ENCODE measurements around the gene CAMKV. TPM values are rescaled to one million over a fixed set of nuclear protein-coding genes. Genes with fewer than 3 reads are reported as not detected.

CAMKV gene
- polyA plus RNA-seq, 1 donor (not counting 4 experiments of a cell fraction or from before 2014, with no cell fraction given): not detected

DNA sequence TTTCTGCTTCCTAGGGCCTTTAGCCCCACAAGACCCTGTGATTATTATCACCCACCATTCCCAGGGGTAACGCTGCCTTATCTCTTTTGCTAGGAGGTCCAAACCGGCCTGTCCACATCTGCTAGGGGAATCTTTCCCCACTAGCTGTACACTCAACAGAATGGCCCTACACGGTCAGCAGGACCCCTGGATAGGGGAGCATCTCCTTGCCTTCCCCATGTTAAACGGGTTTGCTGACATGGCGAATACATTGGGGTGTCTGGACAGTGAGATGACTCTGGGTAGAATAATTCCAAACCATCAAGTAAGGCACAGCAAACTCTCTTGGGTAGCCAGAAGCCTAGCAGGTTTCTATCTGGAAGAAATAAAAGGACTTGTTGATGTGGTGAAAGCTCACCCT lies 14.0 kb downstream of the CAMKV start:
- Histone ChIP-seq H3K36me3 (ENCODE audit: control insufficient read depth in 2 of 2, extremely low read depth in 1 of 2, insufficient read depth in 2 of 2, low read length in 2 of 2) (no peaks in the 10 kb centered on the region), H3K4me2 (ENCODE audit: control insufficient read depth, extremely low read depth, insufficient read depth, low read depth, low read length) (peak overlapping the region; percentile 99), H3K4me1 (ENCODE audit: control insufficient read depth, extremely low read depth, insufficient read depth, low read length) (peaks cover 14% of the 10 kb centered on the region), H2AFZ (ENCODE audit: control insufficient read depth, low read length) (peak overlapping the region; percentile 99), H3K9me1 (ENCODE audit: control insufficient read depth, extremely low read depth, insufficient read depth, low read length) (no peaks in the 10 kb centered on the region), H4K20me1 (ENCODE audit: control insufficient read depth, extremely low read depth, insufficient read depth, low read length) (no peaks in the 10 kb centered on the region), H3K9me3 (ENCODE audit: control insufficient read depth, low read depth, low read length) (no peaks in the 10 kb centered on the region), H3K79me2 (ENCODE audit: control insufficient read depth, insufficient read depth, low read length) (peaks cover 13% of the 10 kb centered on the region), H3K4me3 (ENCODE audit: control insufficient read depth in 2 of 3, extremely low read depth in 1 of 3, insufficient read depth in 2 of 3, low read depth in 1 of 3, low read length in 3 of 3) (peak overlapping the region; percentile 71 to 94 (median 93)), H3K27me3 (ENCODE audit: control insufficient read depth, extremely low read depth, insufficient read depth, low read length) (no peaks in the 10 kb centered on the region), H3K9ac (ENCODE audit: control insufficient read depth, extremely low read depth, insufficient read depth, low read length) (peak overlapping the region; percentile 77), H3K27ac (ENCODE audit: control insufficient read depth, insufficient read depth, low read length) (peak overlapping the region; percentile 61)
- FAIRE-seq (no peak), DNase-seq (ENCODE audit: low read depth, low spot score) (no peak)
- TF ChIP-seq, protein P1, sequence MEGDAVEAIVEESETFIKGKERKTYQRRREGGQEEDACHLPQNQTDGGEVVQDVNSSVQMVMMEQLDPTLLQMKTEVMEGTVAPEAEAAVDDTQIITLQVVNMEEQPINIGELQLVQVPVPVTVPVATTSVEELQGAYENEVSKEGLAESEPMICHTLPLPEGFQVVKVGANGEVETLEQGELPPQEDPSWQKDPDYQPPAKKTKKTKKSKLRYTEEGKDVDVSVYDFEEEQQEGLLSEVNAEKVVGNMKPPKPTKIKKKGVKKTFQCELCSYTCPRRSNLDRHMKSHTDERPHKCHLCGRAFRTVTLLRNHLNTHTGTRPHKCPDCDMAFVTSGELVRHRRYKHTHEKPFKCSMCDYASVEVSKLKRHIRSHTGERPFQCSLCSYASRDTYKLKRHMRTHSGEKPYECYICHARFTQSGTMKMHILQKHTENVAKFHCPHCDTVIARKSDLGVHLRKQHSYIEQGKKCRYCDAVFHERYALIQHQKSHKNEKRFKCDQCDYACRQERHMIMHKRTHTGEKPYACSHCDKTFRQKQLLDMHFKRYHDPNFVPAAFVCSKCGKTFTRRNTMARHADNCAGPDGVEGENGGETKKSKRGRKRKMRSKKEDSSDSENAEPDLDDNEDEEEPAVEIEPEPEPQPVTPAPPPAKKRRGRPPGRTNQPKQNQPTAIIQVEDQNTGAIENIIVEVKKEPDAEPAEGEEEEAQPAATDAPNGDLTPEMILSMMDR (optimal IDR thresholded peaks at IDR 0.05 in 1 of 3, IDR thresholded peaks at IDR 0.05 in 1 of 3, conservative IDR thresholded peaks at IDR 0.05 in 1 of 3; ENCODE audit: extremely low read depth in 1 of 3, insufficient read depth in 2 of 3, low read length in 3 of 3): no peak
- TF ChIP-seq EZH2 (IDR thresholded peaks at IDR 0.05; ENCODE audit: low read length): no peak
- dilution Hi-C loops (cut with MboI; ENCODE audit: extremely low pct_ligation_motif_present, low sequenced_read_pairs): loop anchor here (25.0 kb wide), 2 partner anchors 107 to 118 kb away; no protein-coding TSS in a partner anchor

DNA sequence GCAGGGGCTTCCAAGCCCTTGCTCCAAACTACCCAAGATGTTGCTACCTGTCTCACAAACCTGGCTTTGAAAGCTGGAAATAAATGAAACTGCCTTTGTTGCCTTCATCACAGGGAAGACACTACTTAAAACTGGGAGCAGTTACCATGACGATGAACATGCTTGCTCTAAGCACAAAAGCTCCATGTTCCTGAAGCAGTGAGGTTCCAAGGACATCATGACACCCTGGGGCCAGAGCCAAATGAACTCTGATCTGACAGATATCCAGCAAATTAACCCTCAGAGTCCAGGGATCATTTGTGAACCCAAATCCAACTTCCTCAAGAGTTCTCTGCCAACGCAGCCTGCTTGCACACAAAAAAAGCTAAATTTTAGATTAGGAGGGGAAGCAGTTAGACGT lies 24.0 kb downstream of the CAMKV start:
- TF ChIP-seq EZH2 (IDR thresholded peaks at IDR 0.05; ENCODE audit: low read length): no peak
- TF ChIP-seq, protein P1 (optimal IDR thresholded peaks at IDR 0.05 in 1 of 3, IDR thresholded peaks at IDR 0.05 in 1 of 3, conservative IDR thresholded peaks at IDR 0.05 in 1 of 3; ENCODE audit: extremely low read depth in 1 of 3, insufficient read depth in 2 of 3, low read length in 3 of 3): no peak
- Histone ChIP-seq H4K20me1 (ENCODE audit: control insufficient read depth, extremely low read depth, insufficient read depth, low read length) (no peaks in the 10 kb centered on the region), H3K9ac (ENCODE audit: control insufficient read depth, extremely low read depth, insufficient read depth, low read length) (no peak overlapping the region), H2AFZ (ENCODE audit: control insufficient read depth, low read length) (no peak overlapping the region), H3K9me3 (ENCODE audit: control insufficient read depth, low read depth, low read length) (no peaks in the 10 kb centered on the region), H3K36me3 (ENCODE audit: control insufficient read depth in 2 of 2, extremely low read depth in 1 of 2, insufficient read depth in 2 of 2, low read length in 2 of 2) (peaks cover 0 to 8% of the 10 kb centered on the region in 2 experiments), H3K4me3 (ENCODE audit: control insufficient read depth in 2 of 3, extremely low read depth in 1 of 3, insufficient read depth in 2 of 3, low read depth in 1 of 3, low read length in 3 of 3) (no peak overlapping the region), H3K9me1 (ENCODE audit: control insufficient read depth, extremely low read depth, insufficient read depth, low read length) (no peaks in the 10 kb centered on the region), H3K27ac (ENCODE audit: control insufficient read depth, insufficient read depth, low read length) (no peak overlapping the region), H3K79me2 (ENCODE audit: control insufficient read depth, insufficient read depth, low read length) (no peaks in the 10 kb centered on the region), H3K27me3 (ENCODE audit: control insufficient read depth, extremely low read depth, insufficient read depth, low read length) (no peaks in the 10 kb centered on the region), H3K4me1 (ENCODE audit: control insufficient read depth, extremely low read depth, insufficient read depth, low read length) (no peaks in the 10 kb centered on the region), H3K4me2 (ENCODE audit: control insufficient read depth, extremely low read depth, insufficient read depth, low read depth, low read length) (no peak overlapping the region)
- dilution Hi-C loops (cut with MboI; ENCODE audit: extremely low pct_ligation_motif_present, low sequenced_read_pairs): no loop called here
- DNase-seq (ENCODE audit: low read depth, low spot score): no peak
- no peak for FAIRE-seq

Measured in keratinocyte (primary cell).